ENCODE data around the gene PHTF1.

The PHTF1 gene

DNA sequence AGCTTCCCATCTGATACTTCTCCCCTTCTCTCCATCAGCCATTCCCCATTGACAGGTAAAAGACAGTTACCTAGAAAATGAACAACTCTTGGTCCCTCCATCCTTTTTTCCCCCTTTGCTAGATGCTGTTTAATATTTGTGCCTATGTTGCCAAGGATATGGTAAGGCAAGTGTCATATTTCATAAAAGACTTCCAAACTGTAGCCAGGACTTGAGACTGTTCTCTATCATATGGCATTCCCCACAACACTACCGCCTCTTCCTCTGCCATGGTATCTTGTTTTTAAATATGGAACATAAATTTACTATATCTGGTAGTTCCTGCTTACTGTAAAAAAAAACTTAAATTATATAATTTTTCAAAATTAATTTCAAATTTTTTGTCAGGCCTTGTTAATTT lies 97.2 kb downstream of the PHTF1 start:
- no peak for DNase-seq

DNA sequence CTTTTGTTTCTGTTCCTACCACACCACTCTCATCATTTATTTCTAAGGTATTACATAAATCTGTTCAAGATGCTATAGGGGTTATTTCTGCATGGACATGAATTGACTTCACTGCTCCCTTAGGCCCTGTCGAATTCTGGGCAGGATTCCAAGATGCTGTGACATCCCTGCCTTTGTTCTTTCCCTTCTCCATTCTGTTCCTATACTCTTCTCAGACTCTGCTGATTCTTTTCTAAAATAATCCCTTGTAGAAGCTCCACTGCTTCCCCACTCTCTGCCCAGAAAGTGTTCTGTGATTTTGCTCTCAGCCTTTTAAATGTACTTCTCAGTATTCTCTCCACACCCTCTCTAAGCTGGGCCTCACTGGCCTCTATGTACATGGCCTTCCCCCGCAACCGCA lies 99.2 kb downstream of the PHTF1 start:
- no peak for DNase-seq

- no peak for DNase-seq
Observed at GRCh38 chr1:113659556-113659955, 99.7 kb downstream of the PHTF1 start.

GRCh38 chr1:113659035-113659434 lies 100.3 kb downstream of the PHTF1 start:
- DNase-seq: no peak

DNA sequence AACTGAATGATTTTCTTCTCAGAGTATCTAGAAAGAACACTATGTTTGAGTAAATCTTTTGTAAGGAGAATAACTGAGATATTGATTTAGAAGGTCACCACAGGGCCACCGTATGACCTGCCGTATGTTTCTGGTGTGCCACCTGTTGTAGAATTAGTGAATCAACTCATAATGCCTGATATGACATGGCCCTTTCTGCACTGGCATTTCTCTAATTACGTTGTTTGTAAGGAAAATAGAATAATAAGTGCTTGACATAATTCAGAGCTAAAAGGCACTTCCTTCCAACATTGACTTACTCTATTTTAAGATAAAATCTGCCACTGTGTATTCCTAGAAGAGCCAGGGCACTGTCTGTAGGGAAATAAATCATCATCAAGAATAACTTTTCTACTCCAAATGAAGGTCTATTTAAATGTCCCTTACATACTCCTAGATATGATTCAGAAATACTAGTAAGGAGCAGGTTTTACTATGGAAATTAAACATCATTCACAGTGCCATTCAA lies 101.7 kb downstream of the PHTF1 start:
- no peak for DNase-seq

DNA sequence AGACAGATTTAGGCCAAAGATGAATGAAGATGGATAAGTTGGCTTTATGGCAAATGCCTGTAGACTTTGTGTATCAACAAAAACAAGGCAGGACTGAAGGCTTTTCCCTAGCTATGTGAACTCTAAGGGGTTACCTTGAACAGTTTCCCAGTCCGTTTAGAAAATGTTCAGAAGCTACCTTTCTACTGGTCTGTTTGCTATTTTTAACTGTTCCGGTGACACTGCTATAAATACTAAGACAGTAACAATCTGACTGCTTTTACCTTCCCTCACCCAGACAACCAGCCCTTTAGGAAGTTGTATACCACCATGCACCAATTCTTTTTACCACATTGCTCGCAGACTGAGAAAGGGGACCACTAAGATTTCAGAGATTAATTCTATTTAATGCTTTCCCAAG lies 102.2 kb downstream of the PHTF1 start:
- no peak for DNase-seq

GRCh38 chr1:113654883-113655282 lies 104.4 kb downstream of the PHTF1 start:
- no peak for DNase-seq

GRCh38 chr1:113653741-113654140 lies 105.5 kb downstream of the PHTF1 start:
- DNase-seq: no peak

GRCh38 chr1:113652771-113653170 lies 106.5 kb downstream of the PHTF1 start:
- DNase-seq: no peak

GRCh38 chr1:113648478-113648877 lies 110.8 kb downstream of the PHTF1 start:
- DNase-seq: no peak

DNA sequence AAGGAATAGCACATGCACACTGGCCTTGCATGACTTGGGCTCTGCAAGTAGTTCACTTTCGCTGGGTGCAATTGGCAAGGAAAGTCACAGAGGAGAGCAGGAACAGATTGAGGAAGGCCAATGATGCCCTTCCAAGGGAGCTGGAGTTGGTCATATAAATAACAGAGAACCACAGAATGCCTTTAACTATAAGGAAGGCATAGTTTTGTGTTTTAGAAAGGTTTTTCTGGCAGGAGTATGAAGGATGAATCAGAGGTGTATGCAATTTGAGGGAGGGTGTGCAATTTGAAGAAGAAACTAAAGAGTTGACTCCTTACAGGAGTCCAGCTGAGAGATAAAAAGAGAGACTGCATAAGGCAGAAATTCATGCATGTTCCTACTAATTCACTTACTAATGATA lies 112.1 kb downstream of the PHTF1 start:
- DNase-seq: no peak

Data from NCI-H1694 (cell line).